OCI-LY7 (cell line): ENCODE measurements around the gene GRID2.

ENCODE experiments used
- EZH2phosphoT487 ChIP-seq: fragments of 200-600 bp; sonication (generic); IDR thresholded peaks from 2 replicates; pipeline ENCODE4 v1.6.1; 2018; ENCODE audit warnings: low read depth, borderline replicate concordance, mild to moderate bottlenecking, mixed run types, antibody characterized with exemption, low read length, moderate library complexity, mixed read lengths
- TF ChIP-seq, protein P1 (sequence below): fragments of 200-600 bp; sonication (generic); conservative IDR thresholded peaks from 2 replicates; pipeline ENCODE4 v1.5.1; 2014; ENCODE audit warnings: mild to moderate bottlenecking, antibody characterized with exemption, low read length, moderate library complexity, mixed read lengths

DNA sequence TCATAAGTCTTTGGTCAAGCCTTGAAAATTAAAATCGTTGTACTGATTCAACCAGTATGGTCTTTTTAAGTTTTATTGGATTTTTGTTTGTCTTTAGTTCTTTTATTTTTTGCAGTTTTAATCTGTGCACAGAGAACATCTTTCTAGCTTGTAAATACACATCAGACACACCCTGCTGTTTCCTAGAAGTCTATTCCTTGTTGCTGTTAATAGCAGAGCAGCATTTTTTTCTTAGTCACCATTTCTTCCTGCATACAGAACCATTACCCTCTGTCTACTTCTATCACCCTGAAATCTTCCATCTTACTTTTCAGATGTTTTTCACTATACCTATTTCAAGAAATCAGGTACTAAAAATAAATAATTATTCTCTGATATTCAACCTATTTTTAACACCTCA is 375.4 kb downstream of the GRID2 start:
- TF ChIP-seq, protein P1, sequence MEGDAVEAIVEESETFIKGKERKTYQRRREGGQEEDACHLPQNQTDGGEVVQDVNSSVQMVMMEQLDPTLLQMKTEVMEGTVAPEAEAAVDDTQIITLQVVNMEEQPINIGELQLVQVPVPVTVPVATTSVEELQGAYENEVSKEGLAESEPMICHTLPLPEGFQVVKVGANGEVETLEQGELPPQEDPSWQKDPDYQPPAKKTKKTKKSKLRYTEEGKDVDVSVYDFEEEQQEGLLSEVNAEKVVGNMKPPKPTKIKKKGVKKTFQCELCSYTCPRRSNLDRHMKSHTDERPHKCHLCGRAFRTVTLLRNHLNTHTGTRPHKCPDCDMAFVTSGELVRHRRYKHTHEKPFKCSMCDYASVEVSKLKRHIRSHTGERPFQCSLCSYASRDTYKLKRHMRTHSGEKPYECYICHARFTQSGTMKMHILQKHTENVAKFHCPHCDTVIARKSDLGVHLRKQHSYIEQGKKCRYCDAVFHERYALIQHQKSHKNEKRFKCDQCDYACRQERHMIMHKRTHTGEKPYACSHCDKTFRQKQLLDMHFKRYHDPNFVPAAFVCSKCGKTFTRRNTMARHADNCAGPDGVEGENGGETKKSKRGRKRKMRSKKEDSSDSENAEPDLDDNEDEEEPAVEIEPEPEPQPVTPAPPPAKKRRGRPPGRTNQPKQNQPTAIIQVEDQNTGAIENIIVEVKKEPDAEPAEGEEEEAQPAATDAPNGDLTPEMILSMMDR, result no peak
- no peak for TF ChIP-seq EZH2phosphoT487
